Body of pancreas (tissue), 4 donors: ENCODE measurements around the gene HSPA14. TPM values are rescaled to one million over a fixed set of nuclear protein-coding genes. Genes with fewer than 3 reads are reported as not detected.
"Not testable (repeated sequence)": the region's sequence is repeated elsewhere in the genome, so short reads cannot be mapped to it uniquely, and the experiment has no call there.

Experiments used
- ATAC-seq: fragments of 150-250 bp; one replicate; pipeline ENCODE4 v1.9.1; 2016
- DNase-seq, 4 donors: peaks; one replicate each; pipeline ENCODE4 v3.0.0-alpha.2; 2019
- H3K27ac ChIP-seq, 4 donors: fragments of 200-600 bp; sonication (generic); 1 replicate in 3 of 4; 2 replicates in 1 of 4; pipeline versions ENCODE4 v1.5.1 to v1.6.1; 2016 to 2019; ENCODE audit warnings: mild to moderate bottlenecking in 1 of 4, mixed read lengths in 1 of 4, moderate library complexity in 1 of 4
- H3K27me3 ChIP-seq, 2 donors: fragments of 200-600 bp; sonication (generic); one replicate each; pipeline ENCODE4 v1.6.0; 2016; ENCODE audit warnings: mild to moderate bottlenecking in 1 of 2
- H3K36me3 ChIP-seq, 2 donors: fragments of 200-600 bp; sonication (generic); replicated peaks in 1 of 2; 2 replicates each; pipeline ENCODE4 v1.5.1; 2016; ENCODE audit warnings: low read depth in 2 of 2; ENCODE audit not compliant: insufficient read depth in 1 of 2
- H3K4me1 ChIP-seq: fragments of 200-600 bp; sonication (generic); one replicate; pipeline ENCODE4 v1.6.0; 2016
- H3K4me3 ChIP-seq, 2 donors: fragments of 200-600 bp; sonication (generic); 1 replicate in 1 of 2; 2 replicates in 1 of 2; pipeline ENCODE4 v1.5.1; 2016 to 2019
- H3K9me3 ChIP-seq, 3 donors: fragments of 200-600 bp; sonication (generic); 1 replicate in 2 of 3; 2 replicates in 1 of 3; pipeline ENCODE4 v1.5.1; 2016
- POLR2A ChIP-seq, 3 donors: fragments of 450-650 bp; IDR thresholded peaks; one replicate each; pipeline ENCODE4 v1.6.1; 2016; ENCODE audit warnings: antibody characterized with exemption in 3 of 3, mild to moderate bottlenecking in 2 of 3
- WGBS, 2 donors: methylation state at CpG; one replicate each; pipeline ENCODE4 v1.1.5; 2017; 5-methylcytosine and 5-hydroxymethylcytosine counted together
- intact Hi-C: fragments of 100-400 bp; cut with DNase I; formaldehyde crosslinking; loops from one replicate; pipeline ENCODE4 v1.15.1; 2023
- total RNA-seq, 2 donors: library from RNA; depleted of rRNA; stranded (reverse); fragments of >200 nt; gene quantifications; one replicate each; pipeline ENCODE4 v1.1.0, GENCODE V29; 2016
- TF ChIP-seq, protein P1 (sequence below), 7 experiments: fragments of 450-650 bp in 4 of 7; fragments of 200-600 bp in 3 of 7; sonication (generic) in 3 of 7; IDR thresholded peaks; one replicate each; pipeline ENCODE4 v1.5.1; 2016 to 2019; ENCODE audit warnings: antibody characterized with exemption in 7 of 7

The HSPA14 gene
- total RNA-seq, 2 donors from 2014 or later, result 6.6 to 7.8 TPM

DNA sequence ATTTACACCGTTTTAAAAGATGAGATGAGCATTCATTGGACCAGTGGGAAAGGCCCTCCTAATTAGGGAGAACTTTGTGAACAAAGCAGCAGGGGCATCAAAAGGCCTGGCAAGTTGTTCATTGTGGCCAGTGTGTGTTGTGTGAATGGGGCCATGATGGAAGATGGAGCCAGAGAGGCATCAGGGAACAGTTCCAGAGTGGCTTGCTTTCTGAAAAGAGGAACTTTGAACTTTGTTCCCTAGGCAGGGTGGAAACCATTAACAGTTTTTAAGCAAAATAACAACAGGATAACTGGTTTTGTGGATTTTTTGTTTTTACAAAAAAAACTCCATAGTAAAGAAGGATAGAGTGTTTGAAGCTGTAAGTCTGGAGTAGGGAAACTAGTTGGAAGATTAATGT, 53.0 kb downstream of the HSPA14 start:
- ATAC-seq, result no peak
- H3K27me3 ChIP-seq, result no peaks in the 10 kb centered on the region
- H3K4me3 ChIP-seq, result no peak overlapping the region
- H3K4me1 ChIP-seq, result no peaks in the 10 kb centered on the region
- WGBS, 2 donors, result 94 to 100% methylated on average over 1 of the region's 1 CpG
- no peaks in the 10 kb centered on the region for H3K9me3 ChIP-seq
- no peak for DNase-seq
- no peak for TF ChIP-seq POLR2A (IDR thresholded peaks at IDR 0.05)
- TF ChIP-seq, protein P1, sequence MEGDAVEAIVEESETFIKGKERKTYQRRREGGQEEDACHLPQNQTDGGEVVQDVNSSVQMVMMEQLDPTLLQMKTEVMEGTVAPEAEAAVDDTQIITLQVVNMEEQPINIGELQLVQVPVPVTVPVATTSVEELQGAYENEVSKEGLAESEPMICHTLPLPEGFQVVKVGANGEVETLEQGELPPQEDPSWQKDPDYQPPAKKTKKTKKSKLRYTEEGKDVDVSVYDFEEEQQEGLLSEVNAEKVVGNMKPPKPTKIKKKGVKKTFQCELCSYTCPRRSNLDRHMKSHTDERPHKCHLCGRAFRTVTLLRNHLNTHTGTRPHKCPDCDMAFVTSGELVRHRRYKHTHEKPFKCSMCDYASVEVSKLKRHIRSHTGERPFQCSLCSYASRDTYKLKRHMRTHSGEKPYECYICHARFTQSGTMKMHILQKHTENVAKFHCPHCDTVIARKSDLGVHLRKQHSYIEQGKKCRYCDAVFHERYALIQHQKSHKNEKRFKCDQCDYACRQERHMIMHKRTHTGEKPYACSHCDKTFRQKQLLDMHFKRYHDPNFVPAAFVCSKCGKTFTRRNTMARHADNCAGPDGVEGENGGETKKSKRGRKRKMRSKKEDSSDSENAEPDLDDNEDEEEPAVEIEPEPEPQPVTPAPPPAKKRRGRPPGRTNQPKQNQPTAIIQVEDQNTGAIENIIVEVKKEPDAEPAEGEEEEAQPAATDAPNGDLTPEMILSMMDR (IDR thresholded peaks at IDR 0.05), result no peak
- H3K27ac ChIP-seq, result no peak overlapping the region
- intact Hi-C loops, result no loop called here
- H3K36me3 ChIP-seq, result no peaks in the 10 kb centered on the region

DNA sequence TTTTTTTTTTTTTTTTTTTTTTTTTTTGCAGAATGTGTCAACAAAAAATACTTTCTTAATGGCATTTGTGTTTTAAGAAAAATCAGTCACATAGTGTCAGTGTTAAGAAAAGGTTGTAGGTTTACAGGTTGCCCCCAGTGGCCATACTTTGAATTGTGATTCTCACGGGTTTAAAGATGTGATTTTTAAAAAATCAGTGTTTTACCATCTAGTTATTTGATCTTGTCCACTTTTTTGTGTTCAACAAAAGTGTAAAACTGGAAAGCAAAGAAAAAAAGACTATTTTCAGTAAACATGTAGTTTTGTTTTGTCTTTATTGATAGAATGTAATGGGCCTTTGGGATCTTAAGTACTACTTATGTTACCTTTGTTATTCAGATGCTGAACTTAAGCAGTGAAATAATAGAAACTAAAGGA, 66.2 kb downstream of the HSPA14 start:
- TF ChIP-seq, protein P1 (IDR thresholded peaks at IDR 0.05), result peak in 6 of 7 experiments; percentile 28 to 57 (median 49)
- no peak for TF ChIP-seq POLR2A (IDR thresholded peaks at IDR 0.05)
- intact Hi-C loops, result no loop called here
- H3K27me3 ChIP-seq, result no peaks in the 10 kb centered on the region
- DNase-seq (peak in 2 of 4 donors; percentile 23 to 28), ATAC-seq (peak; percentile 60)
- no peak overlapping the region for H3K27ac ChIP-seq
- no peaks in the 10 kb centered on the region for H3K4me1 ChIP-seq
- H3K36me3 ChIP-seq, result peaks cover 0 to 12% of the 10 kb centered on the region in 2 donors
- WGBS, 2 donors, result 32 to 38% methylated on average over 1 of the region's 1 CpG
- no peak overlapping the region for H3K4me3 ChIP-seq
- no peaks in the 10 kb centered on the region for H3K9me3 ChIP-seq

DNA sequence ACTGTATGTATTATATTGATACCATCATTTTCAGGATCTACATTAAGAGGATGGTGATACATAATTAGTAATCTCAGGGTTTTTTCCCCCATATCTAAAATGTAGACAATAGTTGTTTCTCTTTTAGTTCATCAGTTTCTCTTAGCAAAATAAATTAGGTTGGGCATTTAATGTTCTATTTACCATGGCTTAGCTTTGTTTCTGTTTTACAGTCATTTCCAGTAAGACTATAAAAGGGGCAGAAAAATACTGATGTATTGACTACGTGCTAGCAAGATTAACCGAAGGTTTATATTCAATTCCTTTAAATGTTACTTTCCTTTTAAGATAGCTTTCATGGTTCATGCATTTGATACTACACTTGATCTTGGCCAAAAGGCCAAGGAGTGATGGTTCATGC, 66.8 kb downstream of the HSPA14 start:
- TF ChIP-seq, protein P1 (IDR thresholded peaks at IDR 0.05), result no peak
- TF ChIP-seq POLR2A (IDR thresholded peaks at IDR 0.05), result no peak
- WGBS, 2 donors, result 91 to 99% methylated on average over 2 of the region's 2 CpGs
- no peaks in the 10 kb centered on the region for H3K9me3 ChIP-seq
- peaks cover 0 to 12% of the 10 kb centered on the region in 2 donors for H3K36me3 ChIP-seq
- H3K27ac ChIP-seq, result no peak overlapping the region
- H3K4me3 ChIP-seq, result no peak overlapping the region
- H3K4me1 ChIP-seq, result no peaks in the 10 kb centered on the region
- DNase-seq (no peak), ATAC-seq (no peak)
- intact Hi-C loops, result no loop called here
- H3K27me3 ChIP-seq, result no peaks in the 10 kb centered on the region

DNA sequence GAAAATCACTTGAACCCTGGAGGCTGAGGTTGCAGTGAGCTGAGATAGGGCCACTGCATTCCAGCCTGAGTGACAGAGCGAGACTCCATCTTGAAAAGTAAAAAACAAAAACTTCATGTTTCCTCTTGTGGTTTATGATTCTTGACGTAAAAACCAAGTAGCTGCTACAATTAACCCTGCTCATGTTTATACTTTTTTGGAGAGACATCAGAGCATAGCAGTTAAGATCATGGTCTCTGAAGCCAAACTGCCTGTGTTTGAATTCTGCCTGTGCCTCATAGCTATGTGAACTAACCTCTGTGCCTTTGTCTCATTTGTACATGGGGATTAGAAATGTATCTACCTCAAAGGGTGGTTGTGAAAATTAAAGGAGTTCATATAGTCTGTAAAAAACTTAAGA, 67.8 kb downstream of the HSPA14 start:
- no peak overlapping the region for H3K27ac ChIP-seq
- H3K27me3 ChIP-seq, result no peaks in the 10 kb centered on the region
- no peaks in the 10 kb centered on the region for H3K4me1 ChIP-seq
- no peak for ATAC-seq
- no peak for DNase-seq
- no peaks in the 10 kb centered on the region for H3K9me3 ChIP-seq
- H3K4me3 ChIP-seq, result no peak overlapping the region
- peaks cover 0 to 12% of the 10 kb centered on the region in 2 donors for H3K36me3 ChIP-seq
- intact Hi-C loops, result no loop called here
- WGBS, 2 donors, result 92 to 97% methylated on average over 2 of the region's 2 CpGs
- TF ChIP-seq POLR2A (IDR thresholded peaks at IDR 0.05), result no peak

- peaks cover 0 to 12% of the 10 kb centered on the region in 2 donors for H3K36me3 ChIP-seq
- TF ChIP-seq, protein P1 (IDR thresholded peaks at IDR 0.05), result no peak
- TF ChIP-seq POLR2A (IDR thresholded peaks at IDR 0.05), result no peak
- intact Hi-C loops, result no loop called here
- no peak for DNase-seq
- H3K4me1 ChIP-seq, result no peaks in the 10 kb centered on the region
- 91 to 95% methylated on average over 2 of the region's 2 CpGs for WGBS, 2 donors
- ATAC-seq, result no peak
- no peaks in the 10 kb centered on the region for H3K27me3 ChIP-seq
- H3K4me3 ChIP-seq, result no peak overlapping the region
- no peak overlapping the region for H3K27ac ChIP-seq
- no peaks in the 10 kb centered on the region for H3K9me3 ChIP-seq
These were observed 68.7 kb downstream of the HSPA14 start for GRCh38 chr10:14906765-14907164.

- H3K4me1 ChIP-seq, intact Hi-C loops, H3K27me3 ChIP-seq, DNase-seq, H3K9me3 ChIP-seq, H3K27ac ChIP-seq, H3K4me3 ChIP-seq, ATAC-seq: not testable (repeated sequence)
- peaks cover 0 to 10% of the 10 kb centered on the region in 2 donors for H3K36me3 ChIP-seq
- WGBS, 2 donors, result 96 to 99% methylated on average over 4 of the region's 4 CpGs
These were observed 69.5 kb downstream of the HSPA14 start for GRCh38 chr10:14907591-14907990.
